HG02870 (cell line): ENCODE data around the gene SIMC1.
"Not testable (repeated sequence)": the region's sequence is repeated elsewhere in the genome, so short reads cannot be mapped to it uniquely, and the experiment has no call there.

Source experiments
- ATAC-seq: cut with Tn5 transposase; IDR thresholded peaks from one replicate; pipeline ENCODE4 v1.9.1; 2021; ENCODE audit warnings: mild to moderate bottlenecking, moderate library complexity; ENCODE audit not compliant: unreplicated experiment

SIMC1 gene

GRCh38 chr5:176237971-176238644, at the start of gene SIMC1:
TSS of gene SIMC1 (plus strand) at chr5:176238424. CDS start at chr5:176238509, 85 bp downstream.
- peak; percentile 48 for ATAC-seq

GRCh38 chr5:176188506-176189193, 49.6 kb upstream of the SIMC1 start:
- ATAC-seq: no peak

- ATAC-seq: no peak
Observed at GRCh38 chr5:176189857-176190256, 48.4 kb upstream of the SIMC1 start.

DNA sequence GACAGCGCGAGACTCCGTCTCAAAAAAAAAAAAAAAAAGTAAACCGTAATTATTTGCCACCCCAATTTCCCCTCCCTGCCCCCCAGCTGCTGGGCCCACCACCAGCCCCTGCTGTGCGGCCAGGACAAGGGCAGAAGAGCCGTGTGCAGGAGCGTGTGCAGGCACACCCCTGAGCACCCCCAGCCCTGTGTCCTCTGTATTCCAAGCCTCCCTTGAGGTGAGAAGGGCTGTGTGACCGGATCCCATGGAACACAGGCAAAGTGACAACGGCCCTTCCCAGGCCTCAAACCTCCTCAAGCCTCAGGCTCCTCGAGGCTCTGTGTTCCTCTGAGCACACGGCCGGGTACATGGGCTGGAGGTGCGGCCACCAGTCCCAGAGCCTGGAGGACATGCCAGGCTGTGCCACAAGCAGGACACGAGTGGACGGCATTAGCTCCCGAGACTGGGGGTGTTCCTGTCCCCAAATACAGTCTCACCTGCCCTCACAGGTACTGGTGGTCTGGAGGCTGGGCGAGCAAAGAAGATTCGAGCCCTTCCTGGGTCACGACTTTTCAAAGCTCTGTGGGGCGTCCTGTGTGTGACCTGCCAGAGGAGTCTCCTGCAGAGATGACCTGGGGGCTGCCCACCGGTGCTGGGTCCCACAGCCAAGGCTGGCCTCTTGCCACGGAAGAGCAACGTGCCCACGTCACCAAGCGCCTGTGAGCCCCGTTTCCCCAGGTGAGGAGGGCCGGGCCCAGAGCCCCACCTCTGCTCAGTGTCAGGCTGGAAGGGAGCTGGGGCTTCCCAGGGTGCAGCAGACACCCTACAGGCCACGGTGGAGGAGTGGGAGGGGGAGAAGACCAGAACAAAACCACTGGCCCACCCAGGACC, 47.1 kb upstream of the SIMC1 start:
- ATAC-seq: no peak

- no peak for ATAC-seq
Observed at GRCh38 chr5:176192094-176192721, 46.0 kb upstream of the SIMC1 start.

GRCh38 chr5:176192722-176193117, 45.5 kb upstream of the SIMC1 start:
- not testable (repeated sequence) for ATAC-seq

GRCh38 chr5:176193636-176194035, 44.6 kb upstream of the SIMC1 start:
- not testable (repeated sequence) for ATAC-seq

DNA sequence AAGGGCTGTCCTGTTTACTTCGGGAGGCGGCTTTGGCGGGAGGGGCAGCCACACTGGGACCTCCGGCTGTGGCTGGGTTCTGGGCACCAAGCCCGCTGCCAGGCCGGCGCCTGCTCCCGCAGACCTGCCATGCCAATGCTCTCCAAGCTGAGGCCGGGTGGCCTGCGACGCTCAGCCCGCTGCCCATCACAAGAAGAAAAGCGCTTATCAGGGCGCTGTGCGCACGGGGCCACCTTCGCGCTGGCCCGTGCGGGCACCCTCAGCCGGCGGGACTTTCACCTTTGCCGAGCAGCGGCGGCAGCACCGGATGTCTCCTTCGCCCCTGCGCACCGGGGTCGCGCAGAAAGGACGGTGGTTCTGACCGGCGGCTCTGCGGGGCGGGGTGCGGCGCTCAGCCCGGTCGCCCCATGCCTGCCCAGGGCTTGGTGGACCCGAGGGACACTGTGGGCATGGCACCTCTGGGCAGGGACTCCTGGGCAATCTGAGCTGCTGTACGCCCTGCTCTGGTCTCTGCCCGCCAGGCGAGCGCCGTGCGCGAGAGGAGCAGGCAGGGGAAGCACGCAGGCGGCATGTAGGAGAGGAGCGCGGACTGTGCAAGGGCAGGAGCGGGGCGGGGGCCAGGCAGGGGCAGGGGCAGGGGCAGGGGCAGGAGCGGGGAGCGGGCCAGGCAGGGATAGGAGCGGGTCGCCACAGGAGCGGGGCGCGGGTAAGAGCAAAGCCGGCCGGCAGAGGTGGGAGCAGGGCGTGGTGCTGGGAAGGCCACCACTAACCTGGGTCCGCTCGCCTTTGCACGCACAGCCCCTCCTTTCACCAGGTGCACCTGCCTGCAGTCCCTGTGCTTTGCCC, 43.8 kb upstream of the SIMC1 start:
- ATAC-seq: not testable (repeated sequence)

DNA sequence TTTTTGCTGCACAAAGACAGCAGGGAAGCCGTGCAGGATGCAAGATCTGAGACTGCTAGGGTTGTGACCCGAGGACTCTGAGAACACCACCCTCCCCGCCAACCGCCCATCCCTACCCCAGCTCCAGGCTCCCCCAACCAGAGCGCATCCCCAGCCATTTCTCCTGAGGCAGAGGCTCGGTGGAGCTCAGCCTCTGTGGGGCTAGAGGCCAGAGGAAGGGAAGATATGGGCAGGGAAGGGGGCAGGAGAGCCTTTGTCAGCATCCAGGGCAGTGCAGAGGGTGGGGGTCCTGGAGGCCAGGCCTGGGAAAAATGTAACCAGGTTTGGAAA, 43.2 kb upstream of the SIMC1 start:
- ATAC-seq: not testable (repeated sequence)

GRCh38 chr5:176195487-176196207, 42.6 kb upstream of the SIMC1 start:
- not testable (repeated sequence) for ATAC-seq

DNA sequence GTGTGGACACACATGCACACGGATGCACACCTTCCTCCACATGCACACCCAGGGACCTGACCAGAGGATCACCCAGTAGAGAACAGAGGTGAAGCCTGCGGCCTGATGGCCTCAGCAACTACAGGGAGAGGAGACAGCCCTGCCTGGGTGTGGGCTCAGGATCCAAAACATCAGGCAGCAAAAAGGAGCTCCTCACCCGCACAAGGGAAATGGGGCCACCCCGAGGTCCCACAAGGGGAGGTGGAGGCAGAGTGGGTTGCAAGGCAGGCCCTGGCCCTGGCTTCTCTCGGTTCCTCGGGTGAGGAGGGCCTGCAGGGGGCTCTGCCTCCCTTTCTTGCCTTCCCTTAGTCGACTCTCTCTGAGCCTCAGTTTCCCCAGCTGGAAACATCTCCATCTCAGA, 41.4 kb upstream of the SIMC1 start:
- ATAC-seq: not testable (repeated sequence)

- ATAC-seq: not testable (repeated sequence)
Observed at GRCh38 chr5:176197234-176197858, 40.9 kb upstream of the SIMC1 start.

- ATAC-seq: not testable (repeated sequence)
Observed at GRCh38 chr5:176198299-176198698, 39.9 kb upstream of the SIMC1 start.

- not testable (repeated sequence) for ATAC-seq
Observed at GRCh38 chr5:176198991-176199733, 39.1 kb upstream of the SIMC1 start.

DNA sequence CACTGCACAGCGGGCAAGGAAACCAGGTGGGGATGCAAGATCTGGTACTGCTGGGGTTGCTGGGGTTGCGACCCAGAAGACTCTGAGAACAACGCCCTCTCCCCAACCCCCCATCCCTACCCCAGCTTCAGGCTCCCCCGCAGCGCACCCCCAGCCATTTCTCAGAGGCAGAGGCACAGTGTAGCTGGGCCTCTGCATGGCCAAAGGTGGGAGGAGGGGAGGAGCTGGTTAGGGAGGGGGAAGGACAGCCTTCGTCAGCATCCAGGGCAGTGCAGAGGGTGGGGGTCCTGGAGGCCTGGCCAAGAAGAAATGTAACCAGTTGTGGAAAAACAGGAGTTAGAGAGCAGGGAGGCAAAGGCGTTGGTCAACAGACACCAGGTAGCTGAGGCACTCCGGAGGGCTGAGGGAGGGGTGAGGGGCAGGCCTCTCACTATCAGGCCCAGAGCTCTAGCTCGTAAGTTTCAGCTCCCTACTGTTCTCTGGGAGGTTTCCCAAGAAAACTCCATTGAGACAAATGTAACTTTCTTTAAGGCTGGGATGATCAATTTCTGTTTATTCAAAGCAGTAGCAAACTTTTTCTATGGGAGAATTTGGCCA, 38.3 kb upstream of the SIMC1 start:
- not testable (repeated sequence) for ATAC-seq

- ATAC-seq: no peak
Observed at GRCh38 chr5:176201811-176202210, 36.4 kb upstream of the SIMC1 start.

- ATAC-seq: no peak
Observed at GRCh38 chr5:176203086-176203485, 35.1 kb upstream of the SIMC1 start.

DNA sequence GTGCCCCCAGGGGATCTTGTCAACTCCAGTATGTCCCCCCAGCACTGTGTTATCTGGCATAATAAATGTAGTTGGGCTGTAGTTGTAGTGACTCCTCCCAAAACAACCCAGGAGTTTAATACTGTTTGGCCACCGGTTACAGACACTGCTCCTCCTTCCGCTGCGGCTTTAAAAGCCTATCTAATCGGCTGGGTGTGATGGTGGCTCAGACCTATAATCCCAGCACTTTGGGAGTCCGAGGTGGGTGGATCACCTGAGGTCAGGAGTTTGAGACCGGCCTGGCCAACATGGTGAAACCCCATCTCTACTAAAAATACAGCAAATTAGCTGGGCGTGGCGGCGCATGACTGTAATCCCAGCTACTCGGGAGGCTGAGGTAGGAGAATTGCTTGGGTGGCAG, 34.7 kb upstream of the SIMC1 start:
- ATAC-seq: not testable (repeated sequence)
